VCaP (cell line): ENCODE measurements around the gene SPATS2.

Experiments used
- H3K27ac ChIP-seq: fragments of 450-650 bp; 2 replicates; pipeline ENCODE4 v1.5.1; 2017
- TF ChIP-seq, protein P1 (sequence below): fragments of 450-650 bp; conservative IDR thresholded peaks from 2 replicates; pipeline ENCODE4 v1.5.1; 2017; ENCODE audit warnings: mild to moderate bottlenecking, moderate library complexity

The SPATS2 gene

DNA sequence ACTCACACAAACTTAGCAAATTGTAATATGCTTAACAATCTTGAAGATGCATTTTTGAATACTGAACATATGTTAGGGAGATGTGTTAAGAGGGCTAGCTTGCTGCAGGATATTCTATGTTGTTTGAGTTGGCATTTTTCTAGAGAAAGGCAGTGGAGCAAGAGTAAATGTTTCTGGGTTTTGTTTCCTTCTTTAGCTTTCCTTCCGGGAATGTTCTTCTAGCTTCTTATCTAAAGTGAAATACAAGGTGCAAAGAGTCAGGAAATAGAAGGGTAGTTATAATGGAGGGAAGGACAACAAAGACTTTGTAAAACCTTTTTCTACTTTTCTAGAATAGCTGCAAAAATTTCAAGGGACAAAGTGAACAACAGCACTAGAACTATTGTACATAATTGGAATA is 94.0 kb downstream of the SPATS2 start:
- H3K27ac ChIP-seq, result no peak overlapping the region
- TF ChIP-seq, protein P1, sequence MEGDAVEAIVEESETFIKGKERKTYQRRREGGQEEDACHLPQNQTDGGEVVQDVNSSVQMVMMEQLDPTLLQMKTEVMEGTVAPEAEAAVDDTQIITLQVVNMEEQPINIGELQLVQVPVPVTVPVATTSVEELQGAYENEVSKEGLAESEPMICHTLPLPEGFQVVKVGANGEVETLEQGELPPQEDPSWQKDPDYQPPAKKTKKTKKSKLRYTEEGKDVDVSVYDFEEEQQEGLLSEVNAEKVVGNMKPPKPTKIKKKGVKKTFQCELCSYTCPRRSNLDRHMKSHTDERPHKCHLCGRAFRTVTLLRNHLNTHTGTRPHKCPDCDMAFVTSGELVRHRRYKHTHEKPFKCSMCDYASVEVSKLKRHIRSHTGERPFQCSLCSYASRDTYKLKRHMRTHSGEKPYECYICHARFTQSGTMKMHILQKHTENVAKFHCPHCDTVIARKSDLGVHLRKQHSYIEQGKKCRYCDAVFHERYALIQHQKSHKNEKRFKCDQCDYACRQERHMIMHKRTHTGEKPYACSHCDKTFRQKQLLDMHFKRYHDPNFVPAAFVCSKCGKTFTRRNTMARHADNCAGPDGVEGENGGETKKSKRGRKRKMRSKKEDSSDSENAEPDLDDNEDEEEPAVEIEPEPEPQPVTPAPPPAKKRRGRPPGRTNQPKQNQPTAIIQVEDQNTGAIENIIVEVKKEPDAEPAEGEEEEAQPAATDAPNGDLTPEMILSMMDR, result no peak

GRCh38 chr12:49462083-49462744 is 95.0 kb downstream of the SPATS2 start:
- H3K27ac ChIP-seq, result no peak overlapping the region
- TF ChIP-seq, protein P1, result no peak

DNA sequence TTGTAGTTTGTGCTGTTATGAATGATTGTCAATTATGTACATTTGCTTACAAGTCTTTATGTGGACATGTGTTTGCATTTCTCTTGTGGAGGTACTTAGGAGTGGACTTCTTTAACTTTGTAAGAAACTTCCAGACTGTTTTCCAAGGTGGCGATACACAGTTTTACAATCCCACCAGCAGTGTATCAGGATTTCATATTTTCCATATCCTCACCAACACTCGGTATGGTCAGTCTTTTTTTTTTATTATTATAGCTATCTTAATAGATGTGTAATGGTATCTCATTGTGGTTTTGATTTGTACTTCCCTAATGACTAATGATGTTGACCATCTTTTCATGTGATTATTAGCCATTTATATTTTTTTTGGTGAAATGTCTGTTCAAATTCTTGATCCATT is 97.9 kb downstream of the SPATS2 start:
- H3K27ac ChIP-seq, result no peak overlapping the region
- TF ChIP-seq, protein P1, result no peak

DNA sequence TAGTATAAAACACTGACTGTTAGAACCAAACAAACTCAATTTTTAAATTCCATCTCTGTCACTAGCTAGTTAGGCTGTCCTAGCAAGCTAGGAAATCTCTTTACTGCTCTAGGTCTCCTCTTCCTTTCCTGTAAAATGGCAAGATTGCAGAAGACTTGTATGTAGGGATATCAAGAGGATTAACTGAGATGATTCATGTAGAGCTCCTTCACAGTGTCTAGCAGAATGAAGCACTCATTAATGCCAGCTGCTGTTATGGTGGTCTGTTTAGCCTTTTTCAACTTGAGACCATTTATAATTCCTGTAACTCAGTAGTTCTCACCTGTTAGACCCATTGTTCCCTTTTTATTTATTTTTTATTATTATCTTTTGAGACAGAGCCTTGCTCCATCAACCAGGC is 103.7 kb downstream of the SPATS2 start:
- TF ChIP-seq, protein P1, result no peak
- no peak overlapping the region for H3K27ac ChIP-seq

DNA sequence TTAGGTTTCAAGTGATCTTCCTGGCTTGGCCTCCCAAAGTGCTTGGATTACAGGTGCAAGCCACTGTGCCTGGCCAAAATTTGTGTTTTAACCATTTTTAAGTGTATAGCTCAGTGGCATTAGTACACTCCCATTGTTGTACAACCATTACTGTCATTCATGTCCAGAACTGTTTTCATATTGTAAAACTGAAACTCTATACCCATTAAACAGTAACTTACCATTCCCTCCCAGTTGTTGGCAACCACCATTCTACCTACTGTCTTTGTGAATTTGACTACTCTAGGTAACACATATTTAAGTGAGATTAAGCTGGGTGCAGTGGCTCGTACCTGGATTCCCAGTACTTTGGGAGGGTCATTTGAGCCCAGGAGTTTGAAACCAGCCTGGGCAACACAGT is 104.3 kb downstream of the SPATS2 start:
- no peak overlapping the region for H3K27ac ChIP-seq
- TF ChIP-seq, protein P1, result no peak

DNA sequence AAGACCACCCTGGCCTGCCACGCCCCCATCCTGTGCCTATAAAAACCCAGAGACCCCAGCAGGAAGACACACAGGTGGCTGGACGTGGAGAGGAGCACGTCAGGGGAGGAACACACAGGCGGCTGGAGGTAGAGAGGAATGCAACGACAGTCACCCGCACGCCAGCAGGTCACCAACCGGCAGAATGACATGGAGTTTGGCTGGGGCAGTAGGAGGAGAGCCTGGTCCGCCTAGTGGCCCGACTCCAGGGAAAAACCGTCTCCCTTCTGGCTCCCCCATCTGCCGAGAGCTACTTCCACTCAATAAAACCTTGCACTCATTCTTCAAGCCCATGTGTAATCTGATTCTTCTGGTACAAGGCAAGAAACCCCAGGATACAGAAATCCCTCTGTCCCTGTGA is 108.8 kb downstream of the SPATS2 start:
- no peak overlapping the region for H3K27ac ChIP-seq
- TF ChIP-seq, protein P1, result no peak

DNA sequence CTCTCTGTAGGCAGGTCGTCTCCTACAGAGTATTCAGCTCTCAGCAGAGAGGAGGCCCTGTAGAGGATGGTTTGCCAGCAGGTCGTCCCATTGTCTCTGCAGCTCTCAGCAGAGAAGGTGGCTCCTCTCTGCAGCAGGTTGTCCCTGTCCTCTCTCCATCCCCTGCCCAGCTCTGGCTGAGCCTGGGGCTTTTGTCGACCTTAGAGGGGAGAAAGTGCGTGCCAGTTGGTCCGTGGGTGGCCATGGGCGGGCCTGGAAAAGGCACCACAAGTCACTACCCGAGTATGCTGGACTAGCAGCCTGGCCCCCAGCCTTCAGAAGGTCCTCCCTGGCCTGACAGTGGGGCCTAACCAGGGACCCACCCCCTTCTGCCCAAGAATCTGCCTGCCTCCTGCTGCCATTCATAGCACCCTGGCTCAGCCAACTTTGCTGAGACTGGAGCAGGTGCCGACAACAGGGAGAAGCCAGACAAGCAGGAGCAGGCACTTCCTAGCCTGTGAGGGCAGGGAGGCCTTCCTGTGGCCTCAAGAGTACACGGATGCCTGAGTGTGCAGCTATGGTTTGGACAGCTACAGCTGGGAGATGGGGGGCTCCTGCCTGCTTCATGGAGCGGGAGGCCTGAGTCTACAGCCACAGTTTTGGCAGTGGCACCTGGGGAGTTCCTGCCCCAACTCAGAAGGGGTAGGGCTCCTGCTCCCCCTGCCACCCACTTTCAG is 111.8 kb downstream of the SPATS2 start:
- no peak overlapping the region for H3K27ac ChIP-seq
- TF ChIP-seq, protein P1, result no peak
